AG20443 (cell line): Measurements from ENCODE around the gene SOX13.
"Not testable (repeated sequence)": the region's sequence is repeated elsewhere in the genome, so short reads cannot be mapped to it uniquely, and the experiment has no call there.

Source experiments
- DNase-seq: peaks from one replicate; pipeline ENCODE4 v3.0.0; 2012; ENCODE audit warnings: low spot score, mixed read lengths

Gene SOX13

GRCh38 chr1:204087893-204088528 lies 15.1 kb downstream of the SOX13 start:
- no peak for DNase-seq

- no peak for DNase-seq
These were observed 15.7 kb downstream of the SOX13 start for GRCh38 chr1:204088596-204088995.

GRCh38 chr1:204089044-204089751 lies 16.3 kb downstream of the SOX13 start:
- DNase-seq = peak; percentile 62

GRCh38 chr1:204090132-204090531 lies 17.2 kb downstream of the SOX13 start:
- DNase-seq = not testable (repeated sequence)

GRCh38 chr1:204091066-204091465 lies 18.2 kb downstream of the SOX13 start:
- no peak for DNase-seq

GRCh38 chr1:204091787-204092312 lies 18.9 kb downstream of the SOX13 start:
- DNase-seq = no peak

GRCh38 chr1:204092632-204093420 lies 19.9 kb downstream of the SOX13 start:
- DNase-seq = no peak

GRCh38 chr1:204093421-204093717 lies 20.5 kb downstream of the SOX13 start:
- no peak for DNase-seq

GRCh38 chr1:204093781-204094180 lies 20.9 kb downstream of the SOX13 start:
- DNase-seq = no peak

GRCh38 chr1:204094313-204094729 lies 21.4 kb downstream of the SOX13 start:
- DNase-seq = no peak

- DNase-seq = no peak
These were observed 22.1 kb downstream of the SOX13 start for GRCh38 chr1:204094856-204095634.

GRCh38 chr1:204096931-204097330 lies 24.0 kb downstream of the SOX13 start:
- no peak for DNase-seq

GRCh38 chr1:204098683-204099082 lies 25.8 kb downstream of the SOX13 start:
- no peak for DNase-seq

- not testable (repeated sequence) for DNase-seq
These were observed 26.8 kb downstream of the SOX13 start for GRCh38 chr1:204099754-204100153.

GRCh38 chr1:204102029-204102611 lies 29.2 kb downstream of the SOX13 start:
- no peak for DNase-seq

GRCh38 chr1:204102739-204103430 lies 30.0 kb downstream of the SOX13 start:
- no peak for DNase-seq

- no peak for DNase-seq
These were observed 30.5 kb downstream of the SOX13 start for GRCh38 chr1:204103431-204103741.

- DNase-seq = no peak
These were observed 31.6 kb downstream of the SOX13 start for GRCh38 chr1:204104331-204105130.

- no peak for DNase-seq
These were observed 32.2 kb downstream of the SOX13 start for GRCh38 chr1:204105131-204105515.

- no peak for DNase-seq
These were observed 33.9 kb downstream of the SOX13 start for GRCh38 chr1:204106825-204107224.
